GM23338 (cell line): ENCODE results near the gene EHF. TPM values are rescaled to one million over a fixed set of nuclear protein-coding genes. Genes with fewer than 3 reads are reported as not detected.

ENCODE experiments used
- ATAC-seq: fragments of 200-7000 bp; cut with Tn5 transposase; 3 replicates; pipeline ENCODE4 v1.9.1; 2020
- DNase-seq: peaks from one replicate; pipeline ENCODE4 v3.0.0-alpha.2; 2015; ENCODE audit warnings: low spot score
- H2AFZ ChIP-seq: fragments of 200-600 bp; sonication (generic); 2 replicates; pipeline ENCODE4 v1.8.0; 2016; ENCODE audit warnings: antibody characterized with exemption, mild to moderate bottlenecking, moderate library complexity
- H3F3A ChIP-seq: fragments of 200-600 bp; sonication (generic); replicated peaks from 2 replicates; pipeline ENCODE4 v1.8.0; 2017; ENCODE audit warnings: antibody characterized with exemption, mixed run types, low read depth
- H3K27ac ChIP-seq: fragments of 200-600 bp; sonication (generic); 2 replicates; pipeline ENCODE4 v1.6.1; 2016; ENCODE audit warnings: low read depth
- H3K27me3 ChIP-seq: fragments of 200-600 bp; sonication (generic); 2 replicates; pipeline ENCODE4 v1.8.0; 2016; ENCODE audit warnings: mild to moderate bottlenecking, mixed run types, moderate library complexity; ENCODE audit not compliant: insufficient read depth
- H3K36me3 ChIP-seq: fragments of 200-600 bp; sonication (generic); 2 replicates; pipeline ENCODE4 v1.8.0; 2016; ENCODE audit warnings: mild to moderate bottlenecking; ENCODE audit not compliant: insufficient read depth
- H3K4me1 ChIP-seq: fragments of 200-600 bp; sonication (generic); 2 replicates; pipeline ENCODE4 v1.8.0; 2016; ENCODE audit warnings: mild to moderate bottlenecking, moderate library complexity; ENCODE audit not compliant: insufficient read depth
- H3K4me2 ChIP-seq: fragments of 200-600 bp; sonication (generic); 2 replicates; pipeline ENCODE4 v1.7.1; 2017; ENCODE audit warnings: mixed run types
- H3K4me3 ChIP-seq: fragments of 200-600 bp; sonication (generic); 2 replicates; pipeline ENCODE4 v1.6.1; 2016; ENCODE audit warnings: mixed run types
- H3K79me2 ChIP-seq: fragments of 200-600 bp; sonication (generic); replicated peaks from 2 replicates; pipeline ENCODE4 v1.8.0; 2017; ENCODE audit warnings: mild to moderate bottlenecking; ENCODE audit not compliant: insufficient read depth
- H3K9me2 ChIP-seq: fragments of 200-600 bp; sonication (generic); 2 replicates; pipeline ENCODE4 v1.8.0; 2017; ENCODE audit not compliant: insufficient read depth
- H4K20me1 ChIP-seq: fragments of 200-600 bp; sonication (generic); replicated peaks from 2 replicates; pipeline ENCODE4 v1.8.0; 2017; ENCODE audit warnings: mild to moderate bottlenecking; ENCODE audit not compliant: insufficient read depth
- H3K27ac Mint-ChIP-seq: 2 replicates; pipeline ENCODE4 v1.8.0; 2020; ENCODE audit warnings: inconsistent platforms, mild to moderate bottlenecking, moderate library complexity, mixed read lengths
- H3K27me3 Mint-ChIP-seq: 3 replicates; pipeline ENCODE4 v1.8.0; 2022; ENCODE audit warnings: low read depth, mild to moderate bottlenecking, moderate library complexity, mixed read lengths, inconsistent platforms; ENCODE audit not compliant: insufficient read depth, poor library complexity
- H3K36me3 Mint-ChIP-seq: 3 replicates; pipeline ENCODE4 v1.8.0; 2021; ENCODE audit warnings: low read depth, mild to moderate bottlenecking, inconsistent platforms, moderate library complexity, mixed read lengths
- H3K4me1 Mint-ChIP-seq: 3 replicates; pipeline ENCODE4 v1.8.0; 2020; ENCODE audit warnings: mild to moderate bottlenecking, inconsistent platforms, mixed read lengths
- H3K4me3 Mint-ChIP-seq: 3 replicates; pipeline ENCODE4 v1.8.0; 2021; ENCODE audit warnings: moderate library complexity, mild to moderate bottlenecking, inconsistent platforms, mixed read lengths
- H3K9me3 Mint-ChIP-seq: 3 replicates; pipeline ENCODE4 v1.8.0; 2020; ENCODE audit warnings: moderate library complexity, mild to moderate bottlenecking, inconsistent platforms, mixed read lengths
- CREB1 ChIP-seq: fragments of 250-450 bp; sonication (Bioruptor Pico); IDR thresholded peaks from 2 replicates; pipeline ENCODE4 v1.5.0; 2020; ENCODE audit warnings: low read depth, mild to moderate bottlenecking, moderate library complexity
- CTCF ChIP-seq, 2 experiments: fragments of 200-600 bp in 1 of 2; sonication (generic) in 1 of 2; conservative IDR thresholded peaks; 2 replicates each; pipeline versions ENCODE4 v1.5.1 to v1.6.1; 2016 to 2017; ENCODE audit warnings: antibody characterized with exemption in 2 of 2, low read depth in 2 of 2, mild to moderate bottlenecking in 2 of 2, moderate library complexity in 1 of 2
- ETS1 ChIP-seq: IDR thresholded peaks from 2 replicates; pipeline ENCODE4 v1.6.1; 2016; ENCODE audit warnings: antibody characterized with exemption
- EZH2 ChIP-seq: fragments of 200-600 bp; sonication (generic); IDR thresholded peaks from one replicate; pipeline ENCODE4 v1.8.0; 2017; ENCODE audit warnings: antibody characterized with exemption, mild to moderate bottlenecking, low read depth; ENCODE audit not compliant: unreplicated experiment
- EZH2phosphoT487 ChIP-seq: fragments of 200-600 bp; sonication (generic); IDR thresholded peaks from one replicate; pipeline ENCODE4 v1.8.1; 2018; ENCODE audit warnings: antibody characterized with exemption; ENCODE audit not compliant: unreplicated experiment
- POLR2AphosphoS5 ChIP-seq: IDR thresholded peaks from 2 replicates; pipeline ENCODE4 v1.6.1; 2016; ENCODE audit warnings: antibody characterized with exemption, low read depth
- REST ChIP-seq: IDR thresholded peaks from one replicate; pipeline ENCODE4 v1.6.1; 2018; ENCODE audit warnings: antibody characterized with exemption; ENCODE audit not compliant: unreplicated experiment
- STAT1 ChIP-seq: IDR thresholded peaks from one replicate; pipeline ENCODE4 v1.6.1; 2016; ENCODE audit warnings: antibody characterized with exemption; ENCODE audit not compliant: unreplicated experiment
- ZNF331 ChIP-seq: fragments of 250-450 bp; sonication (Bioruptor Pico); IDR thresholded peaks from 2 replicates; pipeline ENCODE4 v1.5.0; 2020; ENCODE audit warnings: low read depth, mild to moderate bottlenecking, moderate library complexity
- ZNF462 ChIP-seq: fragments of 250-450 bp; sonication (Bioruptor Pico); IDR thresholded peaks from 2 replicates; pipeline ENCODE4 v1.5.0; 2020; ENCODE audit warnings: mild to moderate bottlenecking, moderate library complexity
- polyA plus RNA-seq: library from polyadenylated mRNA; unstranded; fragments of >200 nt; fragmentation: Nextera tagmentation; extraction: Ambion mirVana; gene quantifications from 2 replicates; pipeline ENCODE4 v1.2.1, GENCODE V29; 2016
- total RNA-seq: library from RNA; depleted of rRNA; stranded (reverse); fragments of >200 nt; shearing (Covaris generic); gene quantifications from 2 replicates; pipeline ENCODE4 v1.2.3, GENCODE V29; 2014

EHF gene
- total and polyA plus RNA-seq, 2 experiments from 2014 or later, result not detected

GRCh38 chr11:34624069-34624468 lies 3.2 kb downstream of the EHF start:
- no peak for ATAC-seq
- H3K79me2 ChIP-seq, result no peaks in the 10 kb centered on the region

More at GRCh38 chr11:34624069-34624468, 3.2 kb downstream of the EHF start:
- Histone ChIP-seq H3K4me1 (no peaks in the 10 kb centered on the region), H3K27ac (no peak overlapping the region), H4K20me1 (no peaks in the 10 kb centered on the region), H3K4me2 (no peak overlapping the region), H3K9me2 (peaks cover 27% of the 10 kb centered on the region), H3K27me3 (no peaks in the 10 kb centered on the region), H2AFZ (peak overlapping the region; percentile 69; the same call in 1 of the 2 replicates), H3F3A (no peaks in the 10 kb centered on the region), H3K4me3 (no peak overlapping the region), H3K36me3 (no peaks in the 10 kb centered on the region)
- Mint-ChIP-seq H3K4me3 (no peak overlapping the region), H3K27ac (no peak overlapping the region), H3K27me3 (peaks cover 3% of the 10 kb centered on the region), H3K4me1 (no peaks in the 10 kb centered on the region), H3K36me3 (no peaks in the 10 kb centered on the region), H3K9me3 (no peaks in the 10 kb centered on the region; the same call in 2 of the 3 replicates)
- TF ChIP-seq POLR2AphosphoS5 (no peak), REST (no peak), ZNF462 (CRISPR knock-in tag) (no peak), CREB1 (CRISPR knock-in tag) (no peak), ETS1 (no peak), ZNF331 (CRISPR knock-in tag) (no peak), STAT1 (no peak), EZH2phosphoT487 (no peak), EZH2 (no peak), CTCF (conservative IDR thresholded peaks at IDR 0.05; ENCODE audit: low read depth in 2 of 2) (no peak)
- no peak for DNase-seq
